Measurements from ENCODE around the gene RPS6KA3.
A peak's percentile ranks its signal among the peaks of the same experiment; 100 is the strongest.

RPS6KA3 gene

DNA sequence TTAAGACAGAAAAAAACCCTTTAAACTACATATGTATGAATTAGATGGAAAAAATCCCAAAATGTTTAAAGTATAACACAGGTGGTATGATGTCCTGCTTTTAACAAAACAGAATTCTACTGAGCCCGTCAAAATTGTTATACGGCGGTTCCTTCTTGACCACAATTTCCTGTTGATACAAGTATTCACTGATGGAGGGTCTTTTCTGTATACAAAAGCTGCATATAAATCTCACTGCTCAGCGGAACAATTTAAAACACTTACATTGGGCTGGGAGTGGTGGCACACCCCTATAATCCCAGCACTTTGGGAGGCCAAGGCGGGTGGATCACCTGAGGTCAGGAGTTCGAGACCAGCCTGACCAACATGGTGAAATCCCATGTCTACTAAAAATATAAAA is 62.4 kb downstream of the RPS6KA3 start:
- Histone ChIP-seq H3K9ac (ENCODE audit: low read depth, low read length) (no peak overlapping the region), H3K4me1 (ENCODE audit: insufficient read depth, low read length) (peaks cover 28% of the 10 kb centered on the region), H3K4me3 (ENCODE audit: low read depth in 1 of 2, low read length in 2 of 2) (no peak overlapping the region), H3K27ac (ENCODE audit: low read length) (no peak overlapping the region; the same call in 1 of the 2 replicates), H3K27me3 (ENCODE audit: insufficient read depth, low read length, poor library complexity) (no peaks in the 10 kb centered on the region), H3K9me3 (ENCODE audit: insufficient read depth, low read length, severe bottlenecking) (no peaks in the 10 kb centered on the region), H4K20me1 (ENCODE audit: insufficient read depth, low read length) (no peaks in the 10 kb centered on the region), H3K4me2 (ENCODE audit: insufficient read depth, low read length) (no peak overlapping the region), H3K36me3 (ENCODE audit: insufficient read depth, low read length) (peaks cover 47% of the 10 kb centered on the region), H3K79me2 (ENCODE audit: insufficient read depth, low read length) (0 out of 2 replicates have a peak, but pooled peaks cover under 1% of the 10 kb centered on the region), H2AFZ (ENCODE audit: low read depth, low read length) (no peak overlapping the region)
- DNase-seq (peak; percentile 27), ATAC-seq (ENCODE audit: insufficient read depth, low read depth) (peak; percentile 92)
- TF ChIP-seq, protein P1, sequence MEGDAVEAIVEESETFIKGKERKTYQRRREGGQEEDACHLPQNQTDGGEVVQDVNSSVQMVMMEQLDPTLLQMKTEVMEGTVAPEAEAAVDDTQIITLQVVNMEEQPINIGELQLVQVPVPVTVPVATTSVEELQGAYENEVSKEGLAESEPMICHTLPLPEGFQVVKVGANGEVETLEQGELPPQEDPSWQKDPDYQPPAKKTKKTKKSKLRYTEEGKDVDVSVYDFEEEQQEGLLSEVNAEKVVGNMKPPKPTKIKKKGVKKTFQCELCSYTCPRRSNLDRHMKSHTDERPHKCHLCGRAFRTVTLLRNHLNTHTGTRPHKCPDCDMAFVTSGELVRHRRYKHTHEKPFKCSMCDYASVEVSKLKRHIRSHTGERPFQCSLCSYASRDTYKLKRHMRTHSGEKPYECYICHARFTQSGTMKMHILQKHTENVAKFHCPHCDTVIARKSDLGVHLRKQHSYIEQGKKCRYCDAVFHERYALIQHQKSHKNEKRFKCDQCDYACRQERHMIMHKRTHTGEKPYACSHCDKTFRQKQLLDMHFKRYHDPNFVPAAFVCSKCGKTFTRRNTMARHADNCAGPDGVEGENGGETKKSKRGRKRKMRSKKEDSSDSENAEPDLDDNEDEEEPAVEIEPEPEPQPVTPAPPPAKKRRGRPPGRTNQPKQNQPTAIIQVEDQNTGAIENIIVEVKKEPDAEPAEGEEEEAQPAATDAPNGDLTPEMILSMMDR (IDR thresholded peaks at IDR 0.05; ENCODE audit: borderline replicate concordance, extremely low read depth, low read length, poor library complexity, severe bottlenecking), result no peak
- no peak for TF ChIP-seq EZH2 (IDR thresholded peaks at IDR 0.05; ENCODE audit: borderline replicate concordance, low read depth, low read length, severe bottlenecking)

DNA sequence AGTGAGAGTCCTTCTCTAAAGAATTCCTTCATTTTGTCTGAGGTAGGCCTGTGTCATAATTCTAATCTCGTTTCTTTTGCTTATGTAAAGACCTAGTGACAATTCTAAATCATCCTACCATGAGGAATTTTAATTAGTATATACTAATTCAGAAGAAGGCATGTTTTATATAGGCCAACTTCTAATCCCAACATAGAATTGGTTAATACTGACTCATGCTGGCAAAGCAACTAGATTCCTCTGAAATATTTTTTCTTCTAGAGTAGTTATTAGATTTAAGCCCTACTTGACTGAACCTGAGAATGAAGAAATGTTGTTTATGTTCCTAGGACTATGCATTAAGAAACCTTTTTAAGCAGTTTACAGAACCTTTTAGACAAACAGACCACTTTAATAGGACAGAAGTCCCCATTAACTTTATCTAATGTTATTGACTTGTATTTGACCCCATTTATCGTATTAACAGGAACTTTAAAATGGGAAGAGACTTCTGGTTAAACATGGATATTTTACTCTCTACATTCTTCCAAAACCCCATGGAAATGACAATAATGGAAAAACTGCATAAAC is 69.0 kb downstream of the RPS6KA3 start:
- TF ChIP-seq, protein P1 (IDR thresholded peaks at IDR 0.05; ENCODE audit: borderline replicate concordance, extremely low read depth, low read length, poor library complexity, severe bottlenecking), result no peak
- no peak for TF ChIP-seq EZH2 (IDR thresholded peaks at IDR 0.05; ENCODE audit: borderline replicate concordance, low read depth, low read length, severe bottlenecking)
- Histone ChIP-seq H3K9me3 (ENCODE audit: insufficient read depth, low read length, severe bottlenecking) (no peaks in the 10 kb centered on the region), H3K79me2 (ENCODE audit: insufficient read depth, low read length) (no peaks in the 10 kb centered on the region), H4K20me1 (ENCODE audit: insufficient read depth, low read length) (no peaks in the 10 kb centered on the region), H3K27ac (ENCODE audit: low read length) (no peak overlapping the region), H3K9ac (ENCODE audit: low read depth, low read length) (no peak overlapping the region), H3K36me3 (ENCODE audit: insufficient read depth, low read length) (peaks cover 20% of the 10 kb centered on the region; the same call in 1 of the 2 replicates), H3K4me3 (ENCODE audit: low read depth in 1 of 2, low read length in 2 of 2) (no peak overlapping the region), H2AFZ (ENCODE audit: low read depth, low read length) (no peak overlapping the region), H3K4me2 (ENCODE audit: insufficient read depth, low read length) (no peak overlapping the region), H3K4me1 (ENCODE audit: insufficient read depth, low read length) (no peaks in the 10 kb centered on the region), H3K27me3 (ENCODE audit: insufficient read depth, low read length, poor library complexity) (no peaks in the 10 kb centered on the region)
- DNase-seq (no peak), ATAC-seq (ENCODE audit: insufficient read depth, low read depth) (no peak)

DNA sequence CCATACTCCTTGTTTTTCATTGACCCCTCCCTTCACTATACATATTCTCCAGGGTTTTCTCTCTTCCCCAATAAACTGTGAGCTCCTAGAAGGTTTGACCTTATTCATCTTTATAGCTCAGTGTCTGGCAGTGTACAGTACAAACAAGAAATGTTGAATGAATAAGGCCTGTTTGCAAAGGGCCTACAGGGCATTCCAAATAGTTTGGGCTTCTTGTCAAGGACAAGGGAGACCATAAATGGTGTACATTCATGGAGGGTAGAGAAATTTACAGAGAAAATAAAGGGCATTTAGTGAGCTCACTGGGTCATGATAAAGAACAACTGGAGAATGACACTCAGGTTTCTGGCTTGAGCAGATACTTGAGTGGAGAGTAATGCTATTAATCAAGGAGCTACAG is 77.5 kb downstream of the RPS6KA3 start:
- H3K9ac ChIP-seq (ENCODE audit: low read depth, low read length), result no peak overlapping the region
- ATAC-seq (ENCODE audit: insufficient read depth, low read depth) (no peak), DNase-seq (no peak)
- H3K79me2 ChIP-seq (ENCODE audit: insufficient read depth, low read length), result no peaks in the 10 kb centered on the region
- H3K27ac ChIP-seq (ENCODE audit: low read length), result no peak overlapping the region
- H3K9me3 ChIP-seq (ENCODE audit: insufficient read depth, low read length, severe bottlenecking), result no peaks in the 10 kb centered on the region
- no peak overlapping the region for H3K4me2 ChIP-seq (ENCODE audit: insufficient read depth, low read length)
- peaks cover 47% of the 10 kb centered on the region for H3K36me3 ChIP-seq (ENCODE audit: insufficient read depth, low read length)
- no peak overlapping the region for H3K4me3 ChIP-seq (ENCODE audit: low read depth in 1 of 2, low read length in 2 of 2)
- H3K27me3 ChIP-seq (ENCODE audit: insufficient read depth, low read length, poor library complexity), result no peaks in the 10 kb centered on the region
- no peak for TF ChIP-seq EZH2 (IDR thresholded peaks at IDR 0.05; ENCODE audit: borderline replicate concordance, low read depth, low read length, severe bottlenecking)
- TF ChIP-seq, protein P1 (IDR thresholded peaks at IDR 0.05; ENCODE audit: borderline replicate concordance, extremely low read depth, low read length, poor library complexity, severe bottlenecking), result no peak
- no peaks in the 10 kb centered on the region for H3K4me1 ChIP-seq (ENCODE audit: insufficient read depth, low read length)
- no peaks in the 10 kb centered on the region for H4K20me1 ChIP-seq (ENCODE audit: insufficient read depth, low read length)
- H2AFZ ChIP-seq (ENCODE audit: low read depth, low read length), result no peak overlapping the region
